Astrocyte (in vitro differentiated cells and primary cell): ENCODE data around the gene CCND1. TPM values are rescaled to one million over a fixed set of nuclear protein-coding genes. Genes with fewer than 3 reads are reported as not detected.

Experiments
- DNase-seq: peaks from one replicate; pipeline ENCODE4 v3.0.0-alpha.2; 2010; ENCODE audit warnings: low read depth
- FAIRE-seq: peaks from 2 replicates; lab custom pipeline; 2011; peaks lifted over from hg19 to GRCh38; lab: Jason Lieb, UNC
- H2AFZ ChIP-seq: 2 replicates; pipeline ENCODE4 v1.6.0; 2012; ENCODE audit warnings: low read depth, low read length, inconsistent platforms
- H3K27ac ChIP-seq: 2 replicates; pipeline ENCODE4 v1.5.1; 2011; ENCODE audit warnings: low read depth, low read length, inconsistent platforms
- H3K27me3 ChIP-seq: 2 replicates; pipeline ENCODE4 v1.6.0; 2011; ENCODE audit warnings: low read length, inconsistent platforms; ENCODE audit not compliant: insufficient read depth
- H3K36me3 ChIP-seq: 2 replicates; pipeline ENCODE4 v1.5.1; 2011; ENCODE audit warnings: low read length, inconsistent platforms; ENCODE audit not compliant: insufficient read depth
- H3K4me1 ChIP-seq: 2 replicates; pipeline ENCODE4 v1.5.1; 2011; ENCODE audit warnings: low read length, inconsistent platforms; ENCODE audit not compliant: insufficient read depth
- H3K4me2 ChIP-seq: 2 replicates; pipeline ENCODE4 v1.6.0; 2012; ENCODE audit warnings: low read length, inconsistent platforms
- H3K4me3 ChIP-seq: 2 replicates; pipeline ENCODE4 v1.5.1; 2011; ENCODE audit warnings: low read depth, mild to moderate bottlenecking, low read length, inconsistent platforms; ENCODE audit not compliant: insufficient read depth
- H3K79me2 ChIP-seq: 2 replicates; pipeline ENCODE4 v1.6.0; 2012; ENCODE audit warnings: mild to moderate bottlenecking, low read length, inconsistent platforms; ENCODE audit not compliant: insufficient read depth
- H3K9ac ChIP-seq: 2 replicates; pipeline ENCODE4 v1.6.0; 2012; ENCODE audit warnings: mild to moderate bottlenecking, low read length, inconsistent platforms
- H3K9me3 ChIP-seq: 2 replicates; pipeline ENCODE4 v1.5.1; 2012; ENCODE audit warnings: low read depth, mild to moderate bottlenecking, low read length, inconsistent platforms; ENCODE audit not compliant: insufficient read depth
- H4K20me1 ChIP-seq: 2 replicates; pipeline ENCODE4 v1.6.0; 2012; ENCODE audit warnings: low read length, inconsistent platforms; ENCODE audit not compliant: insufficient read depth
- H3K27ac Mint-ChIP-seq: one replicate; pipeline ENCODE4 v1.8.0; 2021; ENCODE audit warnings: mild to moderate bottlenecking, mixed read lengths; ENCODE audit not compliant: unreplicated experiment
- H3K27me3 Mint-ChIP-seq: one replicate; pipeline ENCODE4 v1.8.0; 2021; ENCODE audit warnings: low read depth, mixed read lengths; ENCODE audit not compliant: unreplicated experiment
- H3K36me3 Mint-ChIP-seq: one replicate; pipeline ENCODE4 v1.8.0; 2021; ENCODE audit warnings: low read depth, mixed read lengths; ENCODE audit not compliant: unreplicated experiment
- H3K4me1 Mint-ChIP-seq: one replicate; pipeline ENCODE4 v1.8.0; 2021; ENCODE audit warnings: low read depth, mixed read lengths; ENCODE audit not compliant: unreplicated experiment
- H3K4me3 Mint-ChIP-seq: one replicate; pipeline ENCODE4 v1.8.0; 2021; ENCODE audit warnings: mild to moderate bottlenecking, moderate library complexity, mixed read lengths; ENCODE audit not compliant: unreplicated experiment
- H3K9me3 Mint-ChIP-seq: one replicate; pipeline ENCODE4 v1.8.0; 2021; ENCODE audit warnings: mild to moderate bottlenecking, mixed read lengths; ENCODE audit not compliant: unreplicated experiment
- EZH2 ChIP-seq: IDR thresholded peaks from 2 replicates; pipeline ENCODE4 v1.6.1; 2012; ENCODE audit warnings: mild to moderate bottlenecking, low read length, inconsistent platforms; ENCODE audit not compliant: insufficient read depth
- total RNA-seq: library from RNA; stranded (reverse); gene quantifications from 2 replicates; pipeline ENCODE4 v1.2.1, GENCODE V29; 2021
- TF ChIP-seq, protein P1 (sequence below): IDR thresholded peaks from 2 replicates; pipeline ENCODE4 v1.5.1; 2011; ENCODE audit warnings: low read depth, mild to moderate bottlenecking, inconsistent platforms, low read length, moderate library complexity; ENCODE audit not compliant: insufficient read depth

CCND1 gene
- total RNA-seq, 1 donor from 2014 or later = 482 TPM

DNA sequence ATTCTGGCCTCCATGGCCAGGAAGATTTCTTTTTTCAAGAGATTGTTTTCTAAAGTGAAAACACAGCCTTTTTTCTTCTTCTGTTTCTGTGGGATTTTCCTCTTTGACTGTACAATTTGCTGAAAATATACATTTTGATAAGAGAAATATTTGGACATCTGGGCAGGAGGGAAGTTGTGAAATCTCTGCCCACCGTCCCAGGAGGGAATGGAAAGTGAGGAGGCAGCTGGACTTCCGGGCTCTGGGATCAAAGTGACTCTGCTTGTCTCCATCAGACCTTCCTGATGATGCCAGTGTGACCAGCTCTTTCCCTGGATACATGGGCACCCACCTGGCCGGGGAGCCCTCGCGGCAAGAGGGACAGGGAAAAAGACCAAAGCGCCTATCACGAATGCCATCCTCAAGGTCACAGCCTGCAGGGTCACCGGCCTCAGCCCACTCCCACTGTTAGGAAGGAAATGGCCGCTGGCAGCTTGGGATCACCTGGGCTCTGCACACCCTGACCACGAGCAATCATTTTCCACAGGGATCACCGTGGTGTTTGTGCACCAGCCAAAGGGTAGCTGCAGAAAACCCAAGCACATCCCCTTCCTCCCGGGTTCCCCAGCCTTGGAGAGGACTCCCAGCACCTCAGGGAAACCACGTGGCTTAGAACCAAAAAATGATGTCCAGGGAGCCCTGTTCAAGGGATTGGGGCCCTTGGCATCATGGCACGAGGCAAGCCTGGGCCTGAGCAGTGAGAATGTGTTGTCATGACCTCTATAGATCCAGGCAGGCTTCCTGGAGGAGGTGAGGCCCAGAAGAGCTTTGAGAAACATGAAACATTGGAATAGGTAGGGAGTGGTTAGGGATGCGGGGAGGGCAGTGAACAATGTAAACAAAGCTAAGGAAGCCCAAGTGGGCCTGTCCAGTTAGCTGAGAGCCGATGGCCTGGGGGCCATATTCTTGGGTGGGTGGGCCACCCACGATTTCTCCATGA, 29.1 kb upstream of the CCND1 start:
- Histone ChIP-seq H3K9me3 (no peaks in the 10 kb centered on the region), H4K20me1 (no peaks in the 10 kb centered on the region), H3K79me2 (no peaks in the 10 kb centered on the region), H3K36me3 (no peaks in the 10 kb centered on the region), H2AFZ (no peak overlapping the region), H3K4me1 (peaks cover 2% of the 10 kb centered on the region), H3K9ac (no peak overlapping the region), H3K4me2 (no peak overlapping the region), H3K27me3 (no peaks in the 10 kb centered on the region), H3K27ac (no peak overlapping the region), H3K4me3 (no peak overlapping the region)
- Mint-ChIP-seq H3K27ac (no peak overlapping the region), H3K4me1 (no peaks in the 10 kb centered on the region), H3K4me3 (no peak overlapping the region), H3K9me3 (peaks cover 21% of the 10 kb centered on the region), H3K36me3 (no peaks in the 10 kb centered on the region), H3K27me3 (peaks cover 28% of the 10 kb centered on the region)
- DNase-seq (no peak), FAIRE-seq (no peak)
- no peak for TF ChIP-seq EZH2
- TF ChIP-seq, protein P1, sequence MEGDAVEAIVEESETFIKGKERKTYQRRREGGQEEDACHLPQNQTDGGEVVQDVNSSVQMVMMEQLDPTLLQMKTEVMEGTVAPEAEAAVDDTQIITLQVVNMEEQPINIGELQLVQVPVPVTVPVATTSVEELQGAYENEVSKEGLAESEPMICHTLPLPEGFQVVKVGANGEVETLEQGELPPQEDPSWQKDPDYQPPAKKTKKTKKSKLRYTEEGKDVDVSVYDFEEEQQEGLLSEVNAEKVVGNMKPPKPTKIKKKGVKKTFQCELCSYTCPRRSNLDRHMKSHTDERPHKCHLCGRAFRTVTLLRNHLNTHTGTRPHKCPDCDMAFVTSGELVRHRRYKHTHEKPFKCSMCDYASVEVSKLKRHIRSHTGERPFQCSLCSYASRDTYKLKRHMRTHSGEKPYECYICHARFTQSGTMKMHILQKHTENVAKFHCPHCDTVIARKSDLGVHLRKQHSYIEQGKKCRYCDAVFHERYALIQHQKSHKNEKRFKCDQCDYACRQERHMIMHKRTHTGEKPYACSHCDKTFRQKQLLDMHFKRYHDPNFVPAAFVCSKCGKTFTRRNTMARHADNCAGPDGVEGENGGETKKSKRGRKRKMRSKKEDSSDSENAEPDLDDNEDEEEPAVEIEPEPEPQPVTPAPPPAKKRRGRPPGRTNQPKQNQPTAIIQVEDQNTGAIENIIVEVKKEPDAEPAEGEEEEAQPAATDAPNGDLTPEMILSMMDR = no peak

DNA sequence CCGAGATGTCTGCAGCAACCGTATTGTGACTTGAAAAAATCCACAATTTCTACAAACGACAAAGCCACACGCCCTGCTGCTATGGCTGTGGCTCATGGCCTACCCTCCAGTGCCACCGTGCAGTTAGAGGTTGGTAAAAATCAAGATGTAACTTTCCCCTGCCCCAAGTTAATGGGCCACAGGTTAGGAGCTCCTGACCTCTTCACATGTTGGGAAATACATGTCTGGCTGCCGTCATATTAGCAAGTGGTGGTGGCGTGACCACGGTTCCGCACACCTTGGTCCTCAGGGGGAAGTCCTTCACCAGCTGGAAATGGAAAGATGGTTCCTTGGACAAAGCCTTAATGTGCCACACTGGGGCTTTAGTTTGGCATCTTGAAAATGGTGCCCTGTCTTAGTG, 27.4 kb upstream of the CCND1 start:
- Mint-ChIP-seq H3K27me3 (peaks cover 30% of the 10 kb centered on the region), H3K36me3 (no peaks in the 10 kb centered on the region), H3K27ac (no peak overlapping the region), H3K9me3 (peaks cover 20% of the 10 kb centered on the region), H3K4me1 (no peaks in the 10 kb centered on the region), H3K4me3 (no peak overlapping the region)
- Histone ChIP-seq H3K36me3 (no peaks in the 10 kb centered on the region), H3K27ac (no peak overlapping the region), H3K4me3 (no peak overlapping the region), H3K9ac (no peak overlapping the region), H3K4me1 (peaks cover 2% of the 10 kb centered on the region), H3K4me2 (no peak overlapping the region), H4K20me1 (no peaks in the 10 kb centered on the region), H3K9me3 (no peaks in the 10 kb centered on the region), H3K27me3 (no peaks in the 10 kb centered on the region), H2AFZ (no peak overlapping the region), H3K79me2 (no peaks in the 10 kb centered on the region)
- TF ChIP-seq, protein P1 = no peak
- TF ChIP-seq EZH2 = no peak
- no peak for DNase-seq
- FAIRE-seq = no peak

DNA sequence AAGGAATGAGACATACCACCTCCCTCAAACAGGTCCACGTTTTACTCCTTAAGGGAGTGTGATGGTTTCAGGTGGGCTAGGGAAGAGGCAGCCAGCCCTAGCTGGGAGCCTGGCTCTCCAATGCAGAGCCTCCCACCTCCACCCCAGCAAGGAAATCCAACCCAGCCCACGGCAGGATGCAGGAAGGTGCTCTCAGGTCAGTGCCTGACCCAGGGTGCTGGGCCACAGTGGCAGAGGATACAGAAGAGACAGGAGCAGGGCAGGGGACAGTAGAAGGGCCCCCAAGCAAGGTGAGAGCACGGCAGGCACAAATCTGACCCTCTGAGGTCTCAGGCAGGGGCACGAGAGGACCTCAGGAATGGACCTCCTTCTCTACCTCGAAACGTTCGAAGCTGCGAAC, 26.9 kb upstream of the CCND1 start:
- Histone ChIP-seq H3K27me3 (no peaks in the 10 kb centered on the region), H3K4me1 (peaks cover 2% of the 10 kb centered on the region), H3K9ac (no peak overlapping the region), H3K4me2 (no peak overlapping the region), H2AFZ (no peak overlapping the region), H3K36me3 (no peaks in the 10 kb centered on the region), H3K9me3 (no peaks in the 10 kb centered on the region), H4K20me1 (no peaks in the 10 kb centered on the region), H3K27ac (no peak overlapping the region), H3K4me3 (no peak overlapping the region), H3K79me2 (no peaks in the 10 kb centered on the region)
- FAIRE-seq (no peak), DNase-seq (no peak)
- Mint-ChIP-seq H3K27ac (no peak overlapping the region), H3K4me3 (no peak overlapping the region), H3K4me1 (no peaks in the 10 kb centered on the region), H3K27me3 (peaks cover 32% of the 10 kb centered on the region), H3K36me3 (no peaks in the 10 kb centered on the region), H3K9me3 (peaks cover 17% of the 10 kb centered on the region)
- TF ChIP-seq, protein P1 = no peak
- no peak for TF ChIP-seq EZH2
